Type B pancreatic cell (in vitro differentiated cells): Measurements from ENCODE around the gene SBK3. TPM values are rescaled to one million over a fixed set of nuclear protein-coding genes. Genes with fewer than 3 reads are reported as not detected.

ENCODE experiments used
- DNase-seq: peaks from one replicate; pipeline ENCODE4 v3.0.0; 2021; ENCODE audit warnings: mixed read lengths; ENCODE audit not compliant: unreplicated experiment; ENCODE audit errors: extremely low spot score
- H3K27ac Mint-ChIP-seq: 2 replicates; pipeline ENCODE4 v1.8.0; 2021; ENCODE audit warnings: mild to moderate bottlenecking, mixed read lengths
- H3K27me3 Mint-ChIP-seq: 2 replicates; pipeline ENCODE4 v1.8.0; 2021; ENCODE audit warnings: mixed read lengths
- H3K36me3 Mint-ChIP-seq: 2 replicates; pipeline ENCODE4 v1.8.0; 2021; ENCODE audit warnings: mixed read lengths
- H3K4me1 Mint-ChIP-seq: one replicate; pipeline ENCODE4 v1.8.0; 2021; ENCODE audit warnings: mixed read lengths; ENCODE audit not compliant: unreplicated experiment
- H3K4me3 Mint-ChIP-seq: 2 replicates; pipeline ENCODE4 v1.8.0; 2021; ENCODE audit warnings: mild to moderate bottlenecking, mixed read lengths
- H3K9me3 Mint-ChIP-seq: 2 replicates; pipeline ENCODE4 v1.8.0; 2021; ENCODE audit warnings: mixed read lengths
- CTCF ChIP-seq: fragments of 200-600 bp; sonication (generic); conservative IDR thresholded peaks from 2 replicates; pipeline ENCODE4 v1.5.0; 2021; ENCODE audit warnings: antibody characterized with exemption, mild to moderate bottlenecking
- total RNA-seq: library from RNA; stranded (reverse); gene quantifications from 2 replicates; pipeline ENCODE4 v1.2.1, GENCODE V29; 2021; ENCODE audit warnings: low replicate concordance

The SBK3 gene
- total RNA-seq, 1 donor from 2014 or later, result 0.24 TPM

GRCh38 chr19:55563261-55563690, 17.9 kb upstream of the SBK3 start:
- Mint-ChIP-seq H3K4me3 (no peak overlapping the region), H3K9me3 (no peaks in the 10 kb centered on the region)

GRCh38 chr19:55559684-55560083, 14.3 kb upstream of the SBK3 start:
- peaks cover 10% of the 10 kb centered on the region for H3K27me3 Mint-ChIP-seq
- TF ChIP-seq CTCF, result no peak
- H3K36me3 Mint-ChIP-seq, result no peaks in the 10 kb centered on the region
- H3K4me1 Mint-ChIP-seq, result peaks cover 14% of the 10 kb centered on the region
- H3K9me3 Mint-ChIP-seq, result no peaks in the 10 kb centered on the region
- H3K27ac Mint-ChIP-seq, result no peak overlapping the region
- no peak overlapping the region for H3K4me3 Mint-ChIP-seq
- DNase-seq, result no peak

More at GRCh38 chr19:55563261-55563690, 17.9 kb upstream of the SBK3 start:
- peak overlapping the region; percentile 77 for H3K27ac Mint-ChIP-seq
- no peak for DNase-seq
- H3K4me1 Mint-ChIP-seq, result peaks cover 5% of the 10 kb centered on the region
- H3K27me3 Mint-ChIP-seq, result peaks cover 5% of the 10 kb centered on the region
- H3K36me3 Mint-ChIP-seq, result no peaks in the 10 kb centered on the region
- TF ChIP-seq CTCF, result no peak

DNA sequence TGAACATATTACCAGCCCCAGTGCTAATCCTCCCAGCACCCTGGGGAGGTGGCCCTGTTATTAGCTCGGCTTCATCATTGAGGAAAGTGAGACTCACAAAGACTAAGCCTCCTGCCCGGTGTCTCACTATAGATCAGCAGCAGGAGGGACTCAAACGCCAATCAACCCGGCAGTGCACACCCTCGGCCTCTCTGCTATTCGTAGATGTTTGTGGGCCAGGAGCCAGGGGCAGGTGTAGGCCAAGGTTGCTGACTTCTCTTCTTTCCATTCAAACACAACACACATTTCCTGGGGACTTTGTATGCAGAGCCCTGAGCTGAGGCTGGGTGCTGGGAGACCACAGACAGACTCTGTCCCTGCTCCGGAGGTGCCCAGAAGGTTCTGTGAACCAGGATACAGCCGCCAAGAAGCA, 9.4 kb upstream of the SBK3 start:
- Mint-ChIP-seq H3K4me3 (peak overlapping the region; percentile 34), H3K4me1 (peaks cover 22% of the 10 kb centered on the region), H3K27me3 (peaks cover 24% of the 10 kb centered on the region), H3K9me3 (no peaks in the 10 kb centered on the region), H3K36me3 (no peaks in the 10 kb centered on the region), H3K27ac (peak overlapping the region; percentile 66)
- no peak for TF ChIP-seq CTCF
- no peak for DNase-seq

DNA sequence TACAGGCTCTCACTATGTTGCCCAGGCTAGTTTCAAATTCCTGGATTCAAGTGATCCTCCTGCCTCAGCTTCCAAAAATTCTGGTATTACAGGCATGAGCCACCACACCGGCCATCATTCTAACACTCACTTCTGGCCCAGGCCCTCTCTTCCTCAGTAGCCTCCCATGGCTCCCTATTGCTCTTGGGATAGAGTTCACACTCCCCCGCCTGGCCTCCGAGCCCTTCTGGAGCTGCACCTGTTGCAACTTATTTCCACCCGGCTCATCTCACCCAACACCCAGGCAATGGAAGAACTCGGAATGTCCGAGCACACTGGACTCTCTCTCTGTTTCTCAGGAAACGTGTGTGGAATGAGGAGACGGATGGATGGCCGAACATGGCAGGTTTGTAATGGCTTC, 9.0 kb upstream of the SBK3 start:
- TF ChIP-seq CTCF, result no peak
- Mint-ChIP-seq H3K9me3 (no peaks in the 10 kb centered on the region), H3K4me1 (peaks cover 27% of the 10 kb centered on the region), H3K27ac (peak overlapping the region; percentile 66), H3K36me3 (no peaks in the 10 kb centered on the region), H3K4me3 (no peak overlapping the region), H3K27me3 (peaks cover 29% of the 10 kb centered on the region)
- DNase-seq, result no peak

DNA sequence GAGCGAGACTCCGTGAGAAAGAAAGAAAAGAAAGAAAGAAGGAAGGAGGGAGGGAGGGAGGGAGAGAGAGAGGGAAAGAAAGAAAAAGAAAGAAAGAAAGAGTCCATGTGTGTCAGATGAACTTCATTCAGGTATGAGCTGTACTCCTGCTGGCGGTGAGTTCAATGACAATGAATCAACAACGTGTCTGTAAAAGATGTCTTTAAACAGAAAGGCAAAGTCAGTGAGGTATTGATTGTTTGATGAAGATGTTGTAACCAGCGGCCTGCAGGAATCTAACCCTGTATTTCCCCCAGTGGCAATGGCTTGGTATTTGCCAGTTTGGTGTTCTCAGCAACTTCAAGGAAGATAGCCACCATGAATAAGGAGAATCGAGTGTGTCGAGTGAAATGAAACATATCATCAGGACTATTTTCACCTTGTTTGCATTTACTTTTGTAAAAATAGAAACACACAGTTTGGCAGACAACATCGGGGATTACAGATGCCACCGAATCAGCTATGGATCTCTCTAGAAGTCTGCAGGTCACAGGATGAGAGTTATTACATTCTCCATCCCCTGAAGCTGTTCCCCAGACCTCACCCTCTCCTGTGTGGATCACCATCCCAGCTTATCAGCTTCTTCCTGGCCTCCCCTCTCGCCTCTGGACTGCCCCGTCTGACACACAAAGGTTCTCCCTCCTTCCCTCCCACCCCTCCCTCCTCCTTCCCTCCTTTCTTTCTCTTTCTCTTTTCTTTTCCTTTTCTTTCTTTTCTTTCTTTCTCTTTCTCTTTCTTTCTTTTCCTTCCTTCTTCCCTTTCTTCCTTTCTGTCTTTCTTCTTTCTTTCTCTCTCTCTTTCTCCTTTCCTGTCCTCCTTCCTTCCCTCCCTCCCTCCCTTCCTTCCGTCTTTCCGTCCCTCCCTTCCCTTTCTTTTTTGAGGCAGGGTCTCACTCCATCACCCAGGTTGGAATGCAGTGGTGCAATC, 8.2 kb upstream of the SBK3 start:
- no peaks in the 10 kb centered on the region for H3K9me3 Mint-ChIP-seq

More for the DNA sequence above, 8.2 kb upstream of the SBK3 start:
- no peaks in the 10 kb centered on the region for H3K36me3 Mint-ChIP-seq
- H3K27me3 Mint-ChIP-seq, result peaks cover 29% of the 10 kb centered on the region
- no peak for DNase-seq
- H3K4me1 Mint-ChIP-seq, result peaks cover 27% of the 10 kb centered on the region
- TF ChIP-seq CTCF, result peak; percentile 17
- H3K27ac Mint-ChIP-seq, result peak overlapping the region; percentile 65
- H3K4me3 Mint-ChIP-seq, result no peak overlapping the region
